ENCODE results near the gene SYCE3.
A peak's percentile ranks its signal among the peaks of the same experiment; 100 is the strongest.

SYCE3 gene

DNA sequence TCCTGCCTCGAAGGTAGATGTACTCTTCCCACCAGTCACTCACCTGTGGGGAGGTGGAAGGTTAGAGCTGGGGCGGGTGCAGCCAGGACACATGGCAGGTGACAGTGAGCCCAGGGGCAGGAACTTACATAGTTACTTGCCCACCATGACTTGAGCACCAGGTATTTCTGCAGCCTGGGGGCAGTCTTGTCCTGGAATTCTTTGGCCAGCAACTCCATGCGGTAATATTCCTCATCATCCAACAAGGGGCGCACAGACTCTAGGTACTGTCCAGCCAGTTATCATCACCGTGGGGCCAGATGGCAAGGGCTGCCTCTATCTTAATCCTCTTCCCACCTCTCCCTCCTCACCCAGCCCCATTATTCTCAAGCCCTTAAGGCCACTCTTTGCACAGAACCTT lies 13.4 kb upstream of the SYCE3 start:
- peak; percentile 31 for DNase-seq (ENCODE audit: low read depth)

DNA sequence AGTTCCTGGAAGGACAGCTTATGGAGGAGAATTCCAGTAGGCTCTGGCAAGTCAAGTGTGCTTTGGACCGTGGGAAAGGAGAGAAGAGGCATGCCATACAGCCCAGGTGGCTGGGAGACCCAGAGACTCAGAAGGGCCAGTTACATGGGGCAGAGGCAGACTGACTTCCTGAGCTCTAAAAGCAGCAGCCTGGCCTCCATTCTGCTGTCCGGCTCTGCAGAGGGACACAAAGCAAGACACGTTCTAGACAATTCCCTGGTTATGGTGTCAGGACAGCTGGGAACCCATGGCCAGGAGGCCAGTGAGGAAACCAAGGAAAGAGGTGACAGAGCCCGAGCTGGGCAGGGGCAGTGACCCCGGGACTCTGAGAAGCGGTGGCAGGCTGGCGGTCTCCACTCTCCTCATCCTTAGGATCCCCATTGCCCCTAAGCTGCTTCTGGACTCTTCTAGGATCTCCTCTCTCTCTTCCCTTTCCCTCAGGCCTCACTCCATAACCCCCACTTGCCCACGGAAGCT lies 12.8 kb upstream of the SYCE3 start:
- DNase-seq (ENCODE audit: low read depth): no peak

DNA sequence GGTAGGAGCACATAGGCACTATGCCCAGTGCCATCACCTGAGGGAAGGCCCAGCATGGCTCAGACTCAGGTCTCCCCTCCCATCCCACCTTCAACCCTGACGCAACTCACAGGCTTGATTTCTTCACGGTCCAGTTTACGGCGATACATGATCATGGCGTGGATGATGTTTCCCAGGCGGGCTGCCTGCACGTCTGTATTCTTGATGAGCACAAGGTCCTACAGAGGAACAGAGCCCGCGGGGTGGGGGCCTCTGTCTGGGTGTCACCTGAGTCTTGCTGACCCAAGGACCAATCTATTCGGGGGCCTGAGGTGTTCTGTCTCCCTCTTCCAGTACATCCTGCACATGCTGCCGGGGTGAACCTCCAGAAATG lies 11.7 kb upstream of the SYCE3 start:
- DNase-seq (ENCODE audit: low read depth): no peak

DNA sequence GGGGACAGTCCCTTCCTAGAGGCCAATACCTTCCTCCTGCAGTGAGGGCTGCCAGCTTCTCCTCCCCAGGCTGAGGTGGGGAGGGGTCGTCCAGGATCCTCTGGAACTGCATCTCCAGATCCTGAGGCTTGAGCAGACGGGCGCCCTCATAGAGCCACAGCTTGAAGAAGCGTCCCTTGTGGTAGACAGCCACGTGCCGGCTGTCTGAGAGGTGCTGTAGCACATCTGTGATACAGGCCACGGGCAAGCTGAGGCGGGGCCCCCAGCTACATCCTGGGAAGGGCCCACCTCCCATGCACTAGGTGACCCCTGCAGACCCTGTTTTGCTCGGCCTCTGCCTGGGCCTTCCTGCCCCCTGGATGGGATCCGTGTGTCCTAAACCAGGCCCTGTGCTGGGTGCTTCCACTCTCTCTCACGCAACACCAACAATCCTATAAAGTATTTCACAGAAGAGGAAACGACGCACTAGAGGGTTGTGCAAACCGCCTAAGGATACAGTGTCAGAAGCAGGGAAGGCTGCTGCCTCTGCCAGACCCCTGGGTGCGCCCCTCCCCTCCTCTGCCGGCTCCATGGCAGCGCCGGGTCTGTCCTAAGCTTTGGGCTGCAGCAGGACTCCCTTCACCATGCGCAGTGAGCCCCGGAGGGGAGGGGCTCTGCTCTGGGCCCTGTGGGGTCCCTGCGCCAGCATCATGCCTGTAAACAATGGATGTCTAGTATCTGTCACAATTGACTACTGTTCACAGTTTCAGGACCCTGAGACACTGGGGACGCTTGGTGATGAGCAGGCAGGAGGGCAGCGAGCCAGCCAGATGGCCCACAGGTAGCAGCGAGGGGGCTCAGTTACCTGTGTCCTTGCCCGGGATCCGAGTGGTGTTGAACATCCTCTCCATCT lies 11.0 kb upstream of the SYCE3 start:
- DNase-seq (ENCODE audit: low read depth): no peak

DNA sequence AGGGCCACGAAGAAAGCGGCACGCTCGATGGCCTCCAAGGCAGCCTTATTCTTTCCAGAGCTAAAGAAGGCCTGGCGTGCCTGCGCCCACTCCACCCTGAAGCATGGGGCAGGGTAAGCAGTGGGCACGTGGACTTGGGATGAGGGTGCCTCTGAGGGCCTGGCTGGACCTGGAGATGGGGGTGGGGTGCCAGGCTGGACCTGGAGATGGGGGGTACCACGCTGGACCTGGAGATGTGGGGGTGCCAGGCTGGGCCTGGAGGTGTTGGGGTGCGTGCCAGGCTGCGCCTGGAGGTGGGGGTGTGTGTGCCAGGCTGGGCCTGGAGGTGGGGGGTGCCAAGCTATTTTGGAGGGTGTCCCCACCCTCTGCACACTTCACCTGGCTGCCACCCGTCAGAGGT lies 10.2 kb upstream of the SYCE3 start:
- no peak for DNase-seq (ENCODE audit: low read depth)

DNA sequence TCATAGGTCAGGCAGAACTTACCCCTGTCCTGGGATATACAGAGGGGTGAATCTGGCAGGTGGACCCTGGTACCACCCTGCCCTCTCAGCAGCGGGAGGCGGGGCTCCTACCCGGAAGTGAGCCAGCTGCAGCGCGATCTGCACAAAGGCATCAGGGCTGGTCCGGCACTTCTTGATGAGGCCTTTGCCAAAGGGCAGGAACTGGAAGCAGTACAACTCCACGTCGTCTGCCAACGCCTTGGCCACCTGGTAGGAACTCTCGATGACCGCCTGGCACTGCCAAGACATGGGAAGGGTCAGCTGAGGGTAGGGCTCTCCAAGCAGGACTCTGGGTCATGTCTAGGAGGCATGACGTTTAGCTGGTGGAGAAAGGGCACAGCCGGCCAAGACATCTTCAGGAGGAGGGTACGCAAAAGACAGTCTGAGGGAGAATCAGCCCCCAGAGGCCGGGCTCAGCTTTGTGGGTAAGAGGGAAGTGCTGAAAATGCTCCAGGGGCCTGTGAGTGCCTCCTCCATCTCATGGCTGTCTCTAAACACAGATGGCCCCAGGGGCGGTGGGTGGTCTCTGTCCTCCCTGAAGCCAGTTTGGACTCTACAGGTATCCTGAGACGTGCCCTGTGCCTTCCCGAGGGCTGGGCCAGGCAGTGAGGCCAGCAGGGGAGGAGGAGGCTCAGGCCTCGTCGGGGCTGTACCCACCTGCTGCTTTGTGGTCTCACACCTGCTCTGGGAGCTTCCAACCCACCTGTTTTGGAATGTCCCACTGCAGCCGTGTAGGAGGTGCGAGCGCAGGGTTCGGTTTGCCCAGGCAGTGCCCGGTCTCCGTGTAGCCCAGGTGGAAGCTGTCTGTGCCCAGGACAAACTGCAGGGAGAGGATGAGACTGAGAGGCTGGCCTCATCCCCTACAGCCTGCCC lies 8.8 kb upstream of the SYCE3 start:
- DNase-seq (ENCODE audit: low read depth): no peak

DNA sequence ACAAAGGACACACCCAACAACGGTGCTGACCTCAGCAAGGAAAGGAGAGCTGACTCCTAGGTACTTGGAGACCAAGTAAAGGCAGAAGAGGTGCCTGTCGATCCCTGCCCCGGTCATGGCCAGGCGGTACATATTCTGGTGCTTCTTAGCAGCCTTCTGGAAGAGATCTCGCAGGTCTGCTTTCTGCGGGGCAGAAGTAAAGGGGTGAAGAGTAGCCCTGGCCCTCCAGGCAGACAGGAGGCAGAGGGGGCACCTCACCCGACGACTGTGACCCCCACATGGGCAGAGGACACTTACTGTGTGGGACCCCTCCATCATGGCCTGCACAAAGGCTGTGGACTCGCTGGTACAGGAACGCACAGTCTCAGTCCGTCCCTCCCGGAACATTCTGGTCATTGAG lies 8.1 kb upstream of the SYCE3 start:
- no peak for DNase-seq (ENCODE audit: low read depth)

DNA sequence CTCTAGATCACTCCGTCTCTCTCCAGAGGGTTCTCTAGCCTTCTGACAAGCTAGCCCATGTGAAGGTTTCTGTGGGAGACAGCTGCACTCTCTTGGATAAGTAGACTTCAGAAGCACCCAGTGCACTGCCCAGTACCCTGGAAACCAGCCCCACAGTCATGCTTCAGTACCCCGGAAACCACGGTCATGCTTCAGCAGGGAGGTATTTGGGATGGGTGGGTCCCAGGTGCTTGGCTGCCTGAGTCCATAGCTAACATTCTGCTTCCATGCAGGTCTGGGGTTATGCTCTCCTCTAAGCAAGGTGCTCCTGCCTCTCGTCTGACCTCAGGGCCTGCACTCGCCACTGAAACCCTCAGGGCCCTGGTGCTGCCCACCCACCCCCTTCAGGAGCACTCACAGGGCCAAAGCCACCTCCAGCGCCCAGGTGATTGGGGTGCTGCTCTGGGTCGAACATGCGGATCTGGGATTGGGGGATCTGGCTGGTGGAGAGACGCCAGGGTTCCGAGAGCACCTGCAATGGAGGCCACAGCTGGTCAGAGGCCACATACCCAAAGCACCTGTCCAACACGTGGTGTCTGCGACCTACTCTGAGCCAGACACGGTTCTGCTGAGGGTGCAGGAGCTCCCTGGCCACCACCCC lies 7.3 kb upstream of the SYCE3 start:
- DNase-seq (ENCODE audit: low read depth): no peak

DNA sequence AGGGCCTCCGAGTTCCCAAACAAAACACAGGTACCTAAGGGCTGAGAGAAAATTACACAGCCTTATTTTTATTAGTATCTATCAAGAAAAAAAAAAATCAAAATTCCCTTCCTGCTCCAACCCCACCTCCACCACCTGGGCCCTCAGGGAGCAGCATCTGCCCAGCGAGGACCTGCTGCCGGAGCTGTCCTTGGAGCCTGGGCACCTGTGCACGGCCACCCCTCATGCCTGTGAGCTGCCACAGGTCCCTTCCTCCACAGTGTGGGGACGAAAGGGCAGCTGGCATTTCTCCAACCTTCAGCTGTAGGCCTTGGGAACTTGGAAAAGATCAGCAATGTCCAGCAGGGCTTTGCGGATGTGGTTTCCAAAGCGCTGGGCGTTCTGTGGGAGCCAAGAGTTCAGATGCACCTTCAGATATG lies 6.3 kb upstream of the SYCE3 start:
- no peak for DNase-seq (ENCODE audit: low read depth)

DNA sequence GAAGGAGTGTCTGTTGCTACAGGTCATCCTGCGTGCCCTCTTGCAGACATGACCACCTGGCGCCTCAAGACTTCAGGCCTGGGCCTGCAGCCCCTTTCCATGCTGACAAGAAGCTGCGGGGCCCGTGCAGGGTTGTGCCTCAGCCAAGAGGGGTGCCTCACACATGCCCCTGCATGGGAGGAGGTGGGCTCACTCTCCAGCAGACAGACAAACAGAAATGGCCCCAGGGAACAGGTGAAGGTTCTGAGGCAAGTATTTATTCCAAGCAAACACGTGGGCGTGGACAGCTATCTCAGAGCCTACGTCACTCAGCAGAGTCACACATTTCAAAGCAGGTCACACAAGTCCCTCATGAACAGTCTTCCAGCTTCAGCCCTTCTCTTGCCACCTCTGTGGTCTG lies 5.9 kb upstream of the SYCE3 start:
- no peak for DNase-seq (ENCODE audit: low read depth)

DNA sequence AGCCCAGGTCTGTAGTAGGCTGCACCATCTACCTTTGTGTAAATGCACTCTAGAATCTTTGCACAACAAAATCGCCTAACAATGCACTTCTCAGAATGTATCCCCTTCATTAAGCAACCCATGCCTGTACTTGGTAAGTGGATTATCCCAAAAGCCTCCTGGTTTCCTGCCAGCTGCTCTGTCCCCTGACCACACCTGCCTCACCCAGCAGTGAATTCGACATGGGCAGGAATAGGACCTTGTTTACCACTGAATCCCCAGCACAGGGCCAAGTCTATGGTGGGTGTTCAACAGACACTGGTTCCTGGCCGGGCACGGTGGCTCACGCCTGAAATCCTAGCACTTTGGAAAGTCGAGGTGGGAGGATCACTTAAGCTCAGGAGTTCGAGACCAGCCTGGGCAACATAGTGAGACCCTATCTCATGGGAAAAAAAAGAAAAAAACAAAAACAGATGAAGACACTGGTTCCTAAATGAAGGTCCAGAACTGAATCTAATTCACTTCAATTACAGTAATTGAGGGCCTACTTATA lies 5.1 kb upstream of the SYCE3 start:
- DNase-seq (ENCODE audit: low read depth): no peak

DNA sequence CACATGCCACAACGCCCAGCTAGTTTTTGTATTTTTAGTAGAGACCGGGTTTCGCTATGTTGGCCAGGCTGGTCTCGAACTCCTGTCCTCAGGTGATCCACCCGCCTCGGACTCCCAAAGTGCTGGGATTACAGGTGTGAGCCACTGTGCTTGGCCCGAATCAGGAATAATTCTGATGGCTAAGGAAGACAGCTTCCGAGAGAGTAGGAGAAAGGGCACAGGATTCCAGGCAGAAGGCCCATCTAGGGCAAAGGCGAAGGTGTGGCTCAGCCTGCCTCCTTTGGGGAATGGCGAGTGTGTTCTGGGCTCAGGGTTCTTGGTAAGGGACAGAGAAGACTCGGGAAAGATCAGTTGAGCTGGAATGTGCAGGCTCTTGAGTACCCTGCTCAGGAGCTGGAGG lies 1.6 kb upstream of the SYCE3 start:
- DNase-seq (ENCODE audit: low read depth): no peak

DNA sequence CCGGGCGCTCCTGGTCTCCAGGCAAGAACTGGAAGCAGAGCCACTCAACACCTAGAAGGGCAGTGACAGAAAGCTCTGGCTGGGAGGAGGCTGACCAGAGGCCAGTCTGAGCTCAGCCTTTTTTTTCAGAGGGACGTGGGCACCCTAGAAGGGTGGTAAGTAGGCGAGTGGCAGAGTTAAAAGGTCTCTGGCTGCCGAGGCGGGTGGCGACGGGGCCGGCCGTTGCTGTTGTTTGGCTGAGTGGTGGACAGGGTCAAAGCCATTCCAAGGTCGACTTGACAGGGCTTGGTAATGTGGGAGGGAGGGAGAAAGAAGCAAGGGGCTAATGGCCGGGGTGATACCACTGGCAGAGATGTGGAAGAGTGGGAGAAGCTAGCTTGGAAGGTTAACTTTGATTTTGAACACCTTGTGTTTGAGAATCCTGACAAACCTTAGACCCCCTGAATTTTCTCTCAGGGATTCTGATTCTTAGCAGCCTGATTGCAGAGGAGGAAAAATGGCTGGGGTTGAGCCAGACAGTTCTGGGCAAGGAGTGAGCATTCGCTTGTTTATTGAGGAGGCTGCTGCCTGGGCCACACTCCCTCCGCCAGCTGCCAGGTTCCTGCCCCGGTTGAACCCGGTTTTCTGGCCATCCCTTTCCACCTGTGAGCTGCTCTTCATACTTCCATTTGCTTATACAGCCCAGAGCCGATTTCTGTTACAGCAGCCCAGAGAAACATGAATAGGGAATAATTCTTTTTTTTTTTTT lies 868 bp upstream of the SYCE3 start:
- DNase-seq (ENCODE audit: low read depth): no peak

DNA sequence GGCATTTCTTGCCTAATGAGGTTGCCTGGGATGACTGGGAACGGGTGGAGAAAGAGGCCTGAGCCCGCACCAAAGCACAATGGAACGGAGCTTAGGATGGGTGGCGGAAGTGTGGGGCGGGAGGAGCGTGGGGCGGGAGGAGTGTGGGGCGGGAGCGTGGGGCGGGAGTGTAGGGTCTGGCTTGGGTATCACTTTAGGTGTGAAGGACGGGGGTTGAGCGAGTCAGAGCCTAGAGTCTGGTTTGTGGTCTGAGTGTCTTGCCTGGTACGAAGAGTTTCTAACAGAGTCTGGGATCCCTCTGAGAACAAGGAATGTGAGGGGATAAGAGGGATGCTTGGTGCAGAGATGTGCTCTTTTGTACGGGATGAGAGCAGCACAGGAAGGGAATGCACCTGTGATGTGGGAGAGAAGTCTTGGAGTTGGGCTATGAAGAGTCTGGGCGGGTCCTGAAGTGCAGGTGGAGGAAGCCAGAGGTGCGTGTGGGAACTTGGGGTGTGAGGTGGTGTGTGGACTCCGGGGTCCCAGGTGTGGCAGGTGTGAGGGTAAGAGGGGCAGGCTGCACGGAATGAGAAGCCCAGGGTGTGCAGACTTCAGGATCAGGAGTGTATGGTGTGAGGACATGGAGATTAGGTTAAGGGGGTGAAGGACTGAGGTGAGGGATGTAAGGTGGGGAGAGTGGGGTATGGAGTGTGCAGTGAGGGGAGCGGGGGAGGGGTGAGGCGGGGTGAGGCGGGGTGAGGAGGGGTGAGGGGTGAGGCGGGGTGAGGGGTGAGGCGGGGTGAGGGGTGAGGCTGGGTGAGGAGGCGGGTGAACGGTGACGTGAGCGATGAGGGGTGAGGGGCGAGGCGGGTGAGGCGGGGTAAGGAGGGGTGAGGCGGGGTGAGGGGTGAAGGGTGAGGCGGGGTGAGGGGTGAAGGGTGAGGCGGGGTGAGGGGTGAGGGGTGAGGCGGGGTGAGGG lies 1.0 kb downstream of the SYCE3 start:
- DNase-seq (ENCODE audit: low read depth): no peak

DNA sequence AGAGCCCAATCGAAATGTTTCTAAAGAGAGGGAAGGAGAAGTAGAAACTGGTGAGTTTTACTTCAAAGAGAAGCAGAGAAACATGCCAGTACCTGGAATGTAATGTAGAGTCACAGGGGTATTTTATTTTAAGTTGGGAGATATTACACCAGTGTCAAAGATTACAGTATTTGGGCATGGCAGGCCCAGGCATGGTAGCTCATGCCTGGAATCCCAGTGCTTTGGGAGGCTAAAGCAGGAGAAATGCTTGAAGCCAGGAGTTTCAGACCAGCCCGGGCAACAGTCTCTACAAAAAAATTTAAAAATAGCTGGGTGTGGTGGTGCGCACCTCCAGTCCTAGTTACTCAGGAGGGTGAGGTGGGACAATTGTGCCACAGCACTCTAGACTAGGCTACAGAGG lies 2.7 kb downstream of the SYCE3 start:
- no peak for DNase-seq (ENCODE audit: low read depth)

DNA sequence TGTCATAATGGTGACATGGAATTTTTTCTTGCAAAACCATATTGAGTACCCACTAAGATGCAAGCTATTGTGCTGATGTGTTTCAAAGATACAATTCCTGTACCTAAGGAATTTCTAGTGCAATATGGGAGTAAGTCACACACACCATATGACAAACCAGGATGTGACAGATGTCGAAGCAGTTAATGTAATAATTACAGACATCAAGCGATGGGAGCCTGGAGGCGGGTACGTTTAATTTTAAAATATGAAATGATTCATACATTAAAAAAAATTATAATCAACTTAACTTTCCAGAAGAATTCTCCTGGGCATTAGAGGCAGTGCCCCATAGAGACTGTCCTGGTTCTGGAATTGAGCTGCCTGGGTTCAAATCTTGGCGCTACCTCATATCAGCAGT lies 6.0 kb downstream of the SYCE3 start:
- no peak for DNase-seq (ENCODE audit: low read depth)

DNA sequence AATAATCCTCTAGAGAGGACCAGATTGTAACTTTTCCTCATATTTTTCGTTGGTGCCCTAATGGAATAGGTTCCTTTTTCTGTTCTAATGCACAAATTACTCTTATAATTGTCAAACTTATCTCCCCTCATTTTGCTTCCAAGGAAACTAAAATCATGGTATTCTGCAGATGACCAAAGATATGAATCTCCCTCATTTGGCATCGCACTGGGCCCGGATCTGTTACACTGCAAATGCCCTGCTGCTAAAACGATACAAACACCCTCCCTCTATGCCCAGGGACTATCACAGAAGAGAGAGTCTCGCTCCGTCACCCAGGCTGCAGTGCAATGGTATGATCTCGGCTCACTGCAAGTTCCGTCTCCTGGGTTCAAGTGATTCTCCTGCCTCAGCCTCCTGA lies 9.4 kb downstream of the SYCE3 start:
- DNase-seq (ENCODE audit: low read depth): no peak

DNA sequence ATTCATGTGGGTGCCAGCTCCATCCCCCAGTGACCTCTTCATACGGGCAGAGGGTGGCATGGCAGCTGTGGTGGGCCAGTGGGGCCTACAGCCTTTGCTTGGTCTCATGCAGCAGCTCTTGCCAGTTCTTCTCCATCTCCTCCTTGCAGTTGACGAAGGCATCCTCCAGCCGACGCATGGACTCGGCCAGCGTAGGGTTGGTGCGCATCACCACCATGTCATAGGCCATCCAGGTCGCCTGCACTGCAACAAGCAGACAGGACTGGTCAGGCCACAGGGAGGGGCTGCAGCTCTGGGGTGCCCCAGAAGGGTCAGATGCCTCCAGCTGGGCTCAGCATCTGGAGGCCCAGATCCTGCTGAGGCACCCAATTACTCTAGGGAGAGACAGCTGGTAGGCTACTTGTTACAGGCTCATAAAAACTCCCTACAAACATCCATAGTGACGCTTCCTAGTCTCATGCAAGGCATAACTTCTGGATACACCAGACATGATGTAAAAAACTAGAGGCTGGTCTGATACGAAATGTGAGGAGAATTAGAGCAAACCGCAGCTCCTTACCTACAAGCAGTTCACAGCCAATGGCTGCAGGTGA lies 11.5 kb downstream of the SYCE3 start:
- no peak for DNase-seq (ENCODE audit: low read depth)

DNA sequence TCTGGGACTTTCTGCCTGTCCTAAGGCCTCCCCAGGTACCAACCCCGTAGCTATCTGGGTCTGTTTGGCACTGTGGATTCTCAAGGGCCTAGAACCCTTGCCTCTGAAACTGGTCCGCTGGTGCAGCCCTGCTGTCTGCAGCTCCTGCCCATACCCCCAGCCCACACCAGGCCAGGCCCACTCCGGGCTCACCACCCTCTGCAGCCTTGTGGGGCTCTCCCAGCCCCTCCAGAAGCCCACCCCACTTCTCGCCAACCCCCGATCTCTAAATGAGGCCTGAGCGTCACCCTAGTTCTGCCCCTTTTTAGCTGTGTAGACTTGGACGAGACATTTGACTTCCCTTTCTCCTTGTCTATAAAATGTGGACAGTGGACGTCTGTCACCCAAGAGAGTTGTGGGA lies 12.3 kb downstream of the SYCE3 start:
- DNase-seq (ENCODE audit: low read depth): no peak

Measured in iris pigment epithelial cell (primary cell).